ENCODE measurements around the gene PLEKHJ1. TPM values are rescaled to one million over a fixed set of nuclear protein-coding genes. Genes with fewer than 3 reads are reported as not detected.

The PLEKHJ1 gene
- total RNA-seq, 2 donors from 2014 or later, result 47.5 to 89.0 TPM

GRCh38 chr19:2254064-2254872, 18.1 kb upstream of the PLEKHJ1 start:
- H3K9me3 ChIP-seq, result no peaks in the 10 kb centered on the region
- H3K4me3 ChIP-seq, result no peak overlapping the region
- H3K36me3 ChIP-seq (replicated peaks in 1 of 2; ENCODE audit: insufficient read depth in 1 of 2, low read depth in 2 of 2), result no peaks in the 10 kb centered on the region
- peaks cover 38% of the 10 kb centered on the region for H3K4me1 ChIP-seq
- no peak overlapping the region for H3K27ac ChIP-seq
- TF ChIP-seq POLR2A (IDR thresholded peaks at IDR 0.05) (no peak), CTCF (IDR thresholded peaks at IDR 0.05) (no peak)
- H3K27me3 ChIP-seq, result peaks cover 0 to 23% of the 10 kb centered on the region in 2 donors
- no peak for ATAC-seq
- DNase-seq, result no peak
- intact Hi-C loops (cut with DNase I), result no loop called here
- 72 to 75% methylated on average over 16 to 20 of the region's 20 CpGs for WGBS, 2 donors

- DNase-seq (no peak), ATAC-seq (no peak)
- H3K4me1 ChIP-seq, result peaks cover 38% of the 10 kb centered on the region
- TF ChIP-seq CTCF (IDR thresholded peaks at IDR 0.05), result no peak
- TF ChIP-seq POLR2A (IDR thresholded peaks at IDR 0.05), result no peak
- H3K27ac ChIP-seq, result no peak overlapping the region
- H3K4me3 ChIP-seq, result no peak overlapping the region
- 13 to 52% methylated on average over 4 to 77 of the region's 77 CpGs for WGBS, 2 donors
- no peaks in the 10 kb centered on the region for H3K36me3 ChIP-seq (replicated peaks in 1 of 2; ENCODE audit: insufficient read depth in 1 of 2, low read depth in 2 of 2)
- H3K9me3 ChIP-seq, result no peaks in the 10 kb centered on the region
- H3K27me3 ChIP-seq, result peaks cover 0 to 23% of the 10 kb centered on the region in 2 donors
- intact Hi-C loops (cut with DNase I), result no loop called here
Measured at GRCh38 chr19:2253106-2254063, 17.3 kb upstream of the PLEKHJ1 start.

- intact Hi-C loops (cut with DNase I), result no loop called here
- peaks cover 0 to 23% of the 10 kb centered on the region in 2 donors for H3K27me3 ChIP-seq
- TF ChIP-seq POLR2A (IDR thresholded peaks at IDR 0.05), result no peak
- no peak for TF ChIP-seq CTCF (IDR thresholded peaks at IDR 0.05)
- DNase-seq, result no peak
- H3K4me1 ChIP-seq, result peaks cover 38% of the 10 kb centered on the region
- WGBS, 2 donors, result 12% methylated on average over 9 of the region's 18 CpGs; no CpG with 5 or more reads in 1 of the 2 donors
- ATAC-seq, result no peak
- no peaks in the 10 kb centered on the region for H3K9me3 ChIP-seq
- no peak overlapping the region for H3K27ac ChIP-seq
- H3K4me3 ChIP-seq, result no peak overlapping the region
- no peaks in the 10 kb centered on the region for H3K36me3 ChIP-seq (replicated peaks in 1 of 2; ENCODE audit: insufficient read depth in 1 of 2, low read depth in 2 of 2)
Measured at GRCh38 chr19:2252797-2253105, 16.6 kb upstream of the PLEKHJ1 start.

- WGBS, 2 donors, result 13 to 17% methylated on average over 14 to 74 of the region's 74 CpGs
- Histone ChIP-seq H3K36me3 (replicated peaks in 1 of 2; ENCODE audit: insufficient read depth in 1 of 2, low read depth in 2 of 2) (peaks cover 0 to 1% of the 10 kb centered on the region in 2 donors), H3K4me1 (peaks cover 40% of the 10 kb centered on the region), H3K27ac (no peak overlapping the region), H3K4me3 (no peak overlapping the region), H3K27me3 (peaks cover 0 to 23% of the 10 kb centered on the region in 2 donors), H3K9me3 (no peaks in the 10 kb centered on the region)
- intact Hi-C loops (cut with DNase I), result no loop called here
- DNase-seq (no peak), ATAC-seq (no peak)
- no peak for TF ChIP-seq CTCF (IDR thresholded peaks at IDR 0.05)
- TF ChIP-seq POLR2A (IDR thresholded peaks at IDR 0.05), result no peak
Measured at GRCh38 chr19:2252055-2252796, 16.1 kb upstream of the PLEKHJ1 start.
